Ishikawa (cell line): ENCODE measurements around the gene GXYLT1.

Experiments used
- CEBPB ChIP-seq: IDR thresholded peaks from 2 replicates; pipeline ENCODE4 v1.6.1; 2012
- CREB1 ChIP-seq: IDR thresholded peaks from 2 replicates; pipeline ENCODE4 v1.6.1; 2012; ENCODE audit warnings: low read depth
- EGR1 ChIP-seq: IDR thresholded peaks from 2 replicates; pipeline ENCODE4 v1.6.1; 2012
- EP300 ChIP-seq: IDR thresholded peaks from 2 replicates; pipeline ENCODE4 v1.6.1; 2012; ENCODE audit warnings: borderline replicate concordance
- FOXM1 ChIP-seq: IDR thresholded peaks from 2 replicates; pipeline ENCODE4 v1.6.1; 2012; ENCODE audit warnings: low read depth, borderline replicate concordance
- NFIC ChIP-seq: IDR thresholded peaks from 2 replicates; pipeline ENCODE4 v1.6.1; 2012
- RAD21 ChIP-seq: IDR thresholded peaks from 2 replicates; pipeline ENCODE4 v1.6.1; 2012; ENCODE audit warnings: low read depth
- REST ChIP-seq: IDR thresholded peaks from 2 replicates; pipeline ENCODE4 v1.6.1; 2012; ENCODE audit warnings: low read depth, mild to moderate bottlenecking
- TAF1 ChIP-seq: IDR thresholded peaks from 2 replicates; pipeline ENCODE4 v1.6.1; 2012; ENCODE audit warnings: low read depth, mild to moderate bottlenecking
- TCF12 ChIP-seq: IDR thresholded peaks from 2 replicates; pipeline ENCODE4 v1.6.1; 2012; ENCODE audit warnings: low read depth
- TEAD4 ChIP-seq: IDR thresholded peaks from 2 replicates; pipeline ENCODE4 v1.6.1; 2012
- YY1 ChIP-seq: IDR thresholded peaks from 2 replicates; pipeline ENCODE4 v1.6.1; 2012; ENCODE audit warnings: low read depth
- ZBTB7A ChIP-seq: IDR thresholded peaks from 2 replicates; pipeline ENCODE4 v1.6.1; 2012; ENCODE audit warnings: low read depth
- TF ChIP-seq, protein P1 (sequence below): IDR thresholded peaks from 2 replicates; pipeline ENCODE4 v1.6.1; 2012
- TF ChIP-seq, protein P2 (sequence below): IDR thresholded peaks from 2 replicates; pipeline ENCODE4 v1.6.1; 2012

The GXYLT1 gene

DNA sequence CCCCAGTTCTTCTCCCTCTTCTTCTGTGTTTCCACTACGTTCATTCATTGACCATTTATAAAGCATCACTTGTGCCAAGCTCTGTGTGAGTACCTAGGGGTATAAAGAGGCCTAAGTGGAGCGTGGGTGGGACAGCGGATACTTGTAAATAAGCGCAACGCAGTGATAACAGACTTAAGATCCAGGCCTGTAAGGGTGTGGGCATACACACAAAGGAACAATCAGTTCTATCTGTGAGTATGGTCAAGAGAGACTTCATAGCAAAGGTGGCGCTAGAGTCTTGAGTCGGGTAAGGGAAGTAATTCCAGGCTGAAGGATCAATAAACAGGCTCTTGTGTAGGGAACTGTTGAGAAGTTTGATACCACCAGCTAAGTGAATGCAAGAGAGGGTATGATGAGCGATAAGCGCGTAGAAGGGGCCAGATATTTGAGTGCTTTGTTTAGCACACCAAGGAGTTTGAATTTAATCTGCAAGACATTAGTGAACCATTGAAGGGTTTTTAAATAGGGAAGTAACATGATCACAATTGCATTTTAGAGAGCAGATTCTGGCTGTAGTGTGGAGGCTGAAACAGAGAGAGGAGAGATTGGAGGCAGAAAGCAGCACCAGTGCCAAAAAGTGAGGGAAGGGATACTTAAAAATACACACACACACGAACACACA is 1.0 kb upstream of the GXYLT1 start:
- peak; percentile 19; the same call in 1 of the 2 replicates for TF ChIP-seq RAD21
- TF ChIP-seq TCF12 = no peak

DNA sequence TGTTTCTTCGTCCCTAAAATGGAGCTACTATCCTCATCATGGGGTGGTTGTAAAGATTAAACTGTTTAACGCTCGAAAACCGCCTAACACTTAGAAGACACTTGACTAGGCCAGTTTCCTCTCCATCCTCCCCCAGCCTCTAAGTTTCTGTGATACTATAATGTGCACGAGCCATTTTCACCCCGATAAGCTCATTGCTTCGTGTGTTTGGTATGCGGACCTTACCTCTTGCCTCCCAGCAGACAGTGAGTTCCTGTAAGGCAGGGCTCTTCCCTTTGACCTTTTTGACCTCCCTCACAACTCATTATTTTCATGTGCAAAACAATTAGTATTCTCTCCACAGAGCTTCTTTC is 499 bp upstream of the GXYLT1 start:
- no peak for TF ChIP-seq EP300
- no peak for TF ChIP-seq REST
- TF ChIP-seq TCF12 = no peak
- no peak for TF ChIP-seq RAD21
- 0 out of 2 replicates have a peak, but pooled peaks have one; percentile 1 for TF ChIP-seq TEAD4
- TF ChIP-seq NFIC = no peak
- TF ChIP-seq, protein P1, sequence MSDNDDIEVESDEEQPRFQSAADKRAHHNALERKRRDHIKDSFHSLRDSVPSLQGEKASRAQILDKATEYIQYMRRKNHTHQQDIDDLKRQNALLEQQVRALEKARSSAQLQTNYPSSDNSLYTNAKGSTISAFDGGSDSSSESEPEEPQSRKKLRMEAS = no peak

GRCh38 chr12:42144158-42144407 is 591 bp downstream of the GXYLT1 start:
- TF ChIP-seq ZBTB7A = peak; percentile 71; the same call in 1 of the 2 replicates
- no peak for TF ChIP-seq FOXM1

- TF ChIP-seq, protein P1 = no peak
- TF ChIP-seq EP300 (no peak), YY1 (no peak), ZBTB7A (no peak), EGR1 (no peak), CEBPB (0 out of 2 replicates have a peak, but pooled peaks have one; percentile 8)
Measured at GRCh38 chr12:42143452-42144157, 1.1 kb downstream of the GXYLT1 start.

GRCh38 chr12:42141981-42142606 is 2.6 kb downstream of the GXYLT1 start:
- TF ChIP-seq EGR1 (no peak), RAD21 (no peak), CREB1 (no peak), EP300 (no peak), CEBPB (no peak), FOXM1 (no peak), TCF12 (no peak), TEAD4 (no peak), YY1 (no peak), REST (no peak), ZBTB7A (no peak), TAF1 (no peak), NFIC (no peak)
- TF ChIP-seq, protein P1 = no peak
- TF ChIP-seq, protein P2, sequence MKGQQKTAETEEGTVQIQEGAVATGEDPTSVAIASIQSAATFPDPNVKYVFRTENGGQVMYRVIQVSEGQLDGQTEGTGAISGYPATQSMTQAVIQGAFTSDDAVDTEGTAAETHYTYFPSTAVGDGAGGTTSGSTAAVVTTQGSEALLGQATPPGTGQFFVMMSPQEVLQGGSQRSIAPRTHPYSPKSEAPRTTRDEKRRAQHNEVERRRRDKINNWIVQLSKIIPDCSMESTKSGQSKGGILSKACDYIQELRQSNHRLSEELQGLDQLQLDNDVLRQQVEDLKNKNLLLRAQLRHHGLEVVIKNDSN = no peak

DNA sequence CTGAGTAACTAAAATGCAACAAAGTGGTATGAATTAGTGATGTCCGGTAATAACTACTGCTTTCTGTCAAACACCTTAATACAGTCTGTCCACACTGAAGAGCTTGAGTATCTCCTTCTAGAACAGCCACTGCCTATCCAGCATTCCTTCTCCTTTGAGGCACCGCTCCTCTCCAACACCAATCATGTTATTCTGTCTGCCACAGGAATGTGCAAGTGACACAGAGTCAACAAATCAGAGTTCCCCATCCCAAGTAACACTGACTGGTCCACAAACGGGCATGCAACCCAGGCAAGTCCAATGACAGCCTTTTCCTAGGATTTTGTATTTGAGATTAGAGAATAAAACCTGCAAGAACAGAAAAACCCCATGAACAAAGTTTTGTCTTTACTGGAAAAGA is 3.8 kb downstream of the GXYLT1 start:
- TF ChIP-seq RAD21 = no peak
- no peak for TF ChIP-seq EGR1
- no peak for TF ChIP-seq ZBTB7A
- no peak for TF ChIP-seq TEAD4
- TF ChIP-seq, protein P2 = no peak
- TF ChIP-seq TAF1 = no peak
- TF ChIP-seq TCF12 = no peak
- TF ChIP-seq FOXM1 = no peak
- no peak for TF ChIP-seq CREB1
- TF ChIP-seq NFIC = no peak
- TF ChIP-seq CEBPB = no peak
- TF ChIP-seq, protein P1 = no peak
- no peak for TF ChIP-seq YY1
- TF ChIP-seq EP300 = no peak
- no peak for TF ChIP-seq REST
